Ovary (tissue), 3 donors: ENCODE results near the gene GOLGA1.
A peak's percentile ranks its signal among the peaks of the same experiment; 100 is the strongest.

ENCODE experiments used
- CTCF ChIP-seq, 3 donors: fragments of 450-650 bp in 2 of 3; fragments of 200-600 bp in 1 of 3; IDR thresholded peaks; one replicate each; pipeline versions ENCODE4 v1.5.1 to v1.8.0; 2016 to 2022; ENCODE audit warnings: antibody characterized with exemption in 3 of 3, mild to moderate bottlenecking in 1 of 3
- EP300 ChIP-seq: sonication (generic); formaldehyde crosslinking; IDR thresholded peaks from one replicate; pipeline ENCODE4 v1.6.1; 2017; ENCODE audit warnings: antibody characterized with exemption
- POLR2A ChIP-seq: fragments of 450-650 bp; IDR thresholded peaks from one replicate; pipeline ENCODE4 v1.6.1; 2017; ENCODE audit warnings: antibody characterized with exemption, mild to moderate bottlenecking, moderate library complexity
- donor health status: DM: no; HTN: no; CAD: no.

GRCh38 chr9:124852829-124853531 is 87.9 kb downstream of the GOLGA1 start, which contains the start of gene WDR38:
- peak; percentile 99 to 100 (median 99) for TF ChIP-seq CTCF (IDR thresholded peaks at IDR 0.05)
- peak; percentile 25 for TF ChIP-seq POLR2A
- no peak for TF ChIP-seq EP300
